ENCODE measurements around the gene PPM1H.

- TF ChIP-seq CTCF (IDR thresholded peaks at IDR 0.05) = no peak
- TF ChIP-seq POLR2AphosphoS5 (IDR thresholded peaks at IDR 0.05) = no peak
- no peak for TF ChIP-seq POLR2A (IDR thresholded peaks at IDR 0.05)
- TF ChIP-seq EP300 (IDR thresholded peaks at IDR 0.05) = no peak
Observed at GRCh38 chr12:62714181-62714773, 220.7 kb downstream of the PPM1H start.

Measured in stomach (tissue), 4 donors.